Astrocyte (in vitro differentiated cells and primary cell): ENCODE measurements around the gene ATXN1. TPM values are rescaled to one million over a fixed set of nuclear protein-coding genes. Genes with fewer than 3 reads are reported as not detected.
"Not testable (repeated sequence)": the region's sequence is repeated elsewhere in the genome, so short reads cannot be mapped to it uniquely, and the experiment has no call there.

Experiments
- DNase-seq: peaks from one replicate; pipeline ENCODE4 v3.0.0-alpha.2; 2010; ENCODE audit warnings: low read depth
- FAIRE-seq: peaks from 2 replicates; lab custom pipeline; 2011; peaks lifted over from hg19 to GRCh38; lab: Jason Lieb, UNC
- H2AFZ ChIP-seq: 2 replicates; pipeline ENCODE4 v1.6.0; 2012; ENCODE audit warnings: low read depth, low read length, inconsistent platforms
- H3K27ac ChIP-seq: 2 replicates; pipeline ENCODE4 v1.5.1; 2011; ENCODE audit warnings: low read depth, low read length, inconsistent platforms
- H3K27me3 ChIP-seq: 2 replicates; pipeline ENCODE4 v1.6.0; 2011; ENCODE audit warnings: low read length, inconsistent platforms; ENCODE audit not compliant: insufficient read depth
- H3K36me3 ChIP-seq: 2 replicates; pipeline ENCODE4 v1.5.1; 2011; ENCODE audit warnings: low read length, inconsistent platforms; ENCODE audit not compliant: insufficient read depth
- H3K4me1 ChIP-seq: 2 replicates; pipeline ENCODE4 v1.5.1; 2011; ENCODE audit warnings: low read length, inconsistent platforms; ENCODE audit not compliant: insufficient read depth
- H3K4me2 ChIP-seq: 2 replicates; pipeline ENCODE4 v1.6.0; 2012; ENCODE audit warnings: low read length, inconsistent platforms
- H3K4me3 ChIP-seq: 2 replicates; pipeline ENCODE4 v1.5.1; 2011; ENCODE audit warnings: low read depth, mild to moderate bottlenecking, low read length, inconsistent platforms; ENCODE audit not compliant: insufficient read depth
- H3K79me2 ChIP-seq: 2 replicates; pipeline ENCODE4 v1.6.0; 2012; ENCODE audit warnings: mild to moderate bottlenecking, low read length, inconsistent platforms; ENCODE audit not compliant: insufficient read depth
- H3K9ac ChIP-seq: 2 replicates; pipeline ENCODE4 v1.6.0; 2012; ENCODE audit warnings: mild to moderate bottlenecking, low read length, inconsistent platforms
- H3K9me3 ChIP-seq: 2 replicates; pipeline ENCODE4 v1.5.1; 2012; ENCODE audit warnings: low read depth, mild to moderate bottlenecking, low read length, inconsistent platforms; ENCODE audit not compliant: insufficient read depth
- H4K20me1 ChIP-seq: 2 replicates; pipeline ENCODE4 v1.6.0; 2012; ENCODE audit warnings: low read length, inconsistent platforms; ENCODE audit not compliant: insufficient read depth
- H3K27ac Mint-ChIP-seq: one replicate; pipeline ENCODE4 v1.8.0; 2021; ENCODE audit warnings: mild to moderate bottlenecking, mixed read lengths; ENCODE audit not compliant: unreplicated experiment
- H3K27me3 Mint-ChIP-seq: one replicate; pipeline ENCODE4 v1.8.0; 2021; ENCODE audit warnings: low read depth, mixed read lengths; ENCODE audit not compliant: unreplicated experiment
- H3K36me3 Mint-ChIP-seq: one replicate; pipeline ENCODE4 v1.8.0; 2021; ENCODE audit warnings: low read depth, mixed read lengths; ENCODE audit not compliant: unreplicated experiment
- H3K4me1 Mint-ChIP-seq: one replicate; pipeline ENCODE4 v1.8.0; 2021; ENCODE audit warnings: low read depth, mixed read lengths; ENCODE audit not compliant: unreplicated experiment
- H3K4me3 Mint-ChIP-seq: one replicate; pipeline ENCODE4 v1.8.0; 2021; ENCODE audit warnings: mild to moderate bottlenecking, moderate library complexity, mixed read lengths; ENCODE audit not compliant: unreplicated experiment
- H3K9me3 Mint-ChIP-seq: one replicate; pipeline ENCODE4 v1.8.0; 2021; ENCODE audit warnings: mild to moderate bottlenecking, mixed read lengths; ENCODE audit not compliant: unreplicated experiment
- CTCF ChIP-seq: IDR thresholded peaks from 2 replicates; pipeline ENCODE4 v1.5.1; 2011; ENCODE audit warnings: low read depth, mild to moderate bottlenecking, inconsistent platforms, low read length, moderate library complexity; ENCODE audit not compliant: insufficient read depth
- EZH2 ChIP-seq: IDR thresholded peaks from 2 replicates; pipeline ENCODE4 v1.6.1; 2012; ENCODE audit warnings: mild to moderate bottlenecking, low read length, inconsistent platforms; ENCODE audit not compliant: insufficient read depth
- total RNA-seq: library from RNA; stranded (reverse); gene quantifications from 2 replicates; pipeline ENCODE4 v1.2.1, GENCODE V29; 2021

ATXN1 gene
- total RNA-seq, 1 donor from 2014 or later: 70.9 TPM

- Histone ChIP-seq H3K79me2 (peaks cover 19% of the 10 kb centered on the region), H2AFZ (no peak overlapping the region)
- FAIRE-seq: no peak
Measured at GRCh38 chr6:16621002-16621401, 140.3 kb downstream of the ATXN1 start.

DNA sequence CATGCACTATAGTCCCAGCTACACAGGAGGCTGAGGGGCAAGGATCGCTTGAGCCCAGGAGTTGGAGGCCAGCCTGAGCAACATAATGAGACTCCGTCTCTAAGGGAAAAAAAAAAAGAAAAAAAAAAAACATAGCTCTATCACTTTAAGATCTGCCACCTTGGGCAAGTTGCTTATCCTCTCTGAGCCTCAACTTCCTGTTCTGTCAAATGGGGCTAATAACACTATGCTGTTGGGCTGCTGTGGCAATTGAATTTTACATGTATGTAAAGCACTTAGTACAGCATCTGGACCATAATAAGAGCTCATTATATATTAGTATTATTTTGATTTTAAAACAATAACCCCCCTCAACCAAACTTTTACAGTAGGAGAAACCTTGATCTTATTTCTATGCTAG is 141.5 kb downstream of the ATXN1 start:
- no peaks in the 10 kb centered on the region for H3K4me1 ChIP-seq
- peaks cover 18% of the 10 kb centered on the region for H4K20me1 ChIP-seq
- H3K4me3 ChIP-seq: no peak overlapping the region
- TF ChIP-seq CTCF (no peak), EZH2 (no peak)
- no peaks in the 10 kb centered on the region for H3K36me3 ChIP-seq
- H3K27ac ChIP-seq: no peak overlapping the region
- H3K79me2 ChIP-seq: peaks cover 19% of the 10 kb centered on the region
- Mint-ChIP-seq H3K36me3 (peaks cover 2% of the 10 kb centered on the region), H3K27ac (no peak overlapping the region), H3K9me3 (no peaks in the 10 kb centered on the region), H3K4me1 (peaks cover 18% of the 10 kb centered on the region), H3K4me3 (no peak overlapping the region), H3K27me3 (no peaks in the 10 kb centered on the region)
- H3K9ac ChIP-seq: no peak overlapping the region
- H2AFZ ChIP-seq: no peak overlapping the region
- DNase-seq (no peak), FAIRE-seq (no peak)
- H3K27me3 ChIP-seq: no peaks in the 10 kb centered on the region
- no peaks in the 10 kb centered on the region for H3K9me3 ChIP-seq
- H3K4me2 ChIP-seq: no peak overlapping the region

More at GRCh38 chr6:16621002-16621401, 140.3 kb downstream of the ATXN1 start:
- peaks cover 2% of the 10 kb centered on the region for H3K36me3 Mint-ChIP-seq
- H3K9me3 Mint-ChIP-seq: no peaks in the 10 kb centered on the region
- Histone ChIP-seq H4K20me1 (peaks cover 23% of the 10 kb centered on the region), H3K4me1 (peaks cover 4% of the 10 kb centered on the region), H3K27me3 (no peaks in the 10 kb centered on the region), H3K4me3 (no peak overlapping the region), H3K4me2 (no peak overlapping the region), H3K9ac (no peak overlapping the region), H3K36me3 (no peaks in the 10 kb centered on the region), H3K9me3 (no peaks in the 10 kb centered on the region), H3K27ac (no peak overlapping the region)
- peaks cover 26% of the 10 kb centered on the region for H3K4me1 Mint-ChIP-seq
- no peak overlapping the region for H3K27ac Mint-ChIP-seq
- DNase-seq: no peak
- no peaks in the 10 kb centered on the region for H3K27me3 Mint-ChIP-seq
- H3K4me3 Mint-ChIP-seq: no peak overlapping the region
- TF ChIP-seq CTCF (no peak), EZH2 (no peak)

DNA sequence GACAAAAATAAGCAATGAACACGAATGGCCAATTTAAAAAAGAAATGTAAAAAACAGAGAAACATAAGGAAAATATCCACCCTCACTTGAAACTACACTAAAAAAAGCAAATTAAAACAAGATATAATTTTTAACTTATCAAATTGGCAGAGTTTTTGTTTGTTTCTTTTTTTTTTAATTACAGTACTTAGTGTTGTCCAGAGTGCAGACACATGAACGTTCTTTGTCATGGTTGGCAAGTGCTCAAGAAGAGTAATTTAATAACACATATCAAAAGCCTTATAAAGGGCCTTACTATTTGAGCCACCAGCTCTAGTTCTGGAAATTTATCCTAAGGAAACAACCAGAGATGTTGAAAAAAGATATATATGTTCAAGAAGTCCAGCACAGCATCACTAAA is 142.3 kb downstream of the ATXN1 start:
- peaks cover 2% of the 10 kb centered on the region for H3K36me3 Mint-ChIP-seq
- no peaks in the 10 kb centered on the region for H3K27me3 ChIP-seq
- H3K27ac ChIP-seq: no peak overlapping the region
- no peaks in the 10 kb centered on the region for H3K27me3 Mint-ChIP-seq
- H3K36me3 ChIP-seq: no peaks in the 10 kb centered on the region
- DNase-seq: no peak
- H3K9me3 Mint-ChIP-seq: no peaks in the 10 kb centered on the region
- H3K9ac ChIP-seq: no peak overlapping the region
- H3K4me3 ChIP-seq: no peak overlapping the region
- H2AFZ ChIP-seq: no peak overlapping the region
- H4K20me1 ChIP-seq: peaks cover 18% of the 10 kb centered on the region
- no peaks in the 10 kb centered on the region for H3K9me3 ChIP-seq
- TF ChIP-seq CTCF: no peak
- TF ChIP-seq EZH2: no peak
- no peak overlapping the region for H3K4me3 Mint-ChIP-seq
- no peaks in the 10 kb centered on the region for H3K4me1 ChIP-seq
- no peak overlapping the region for H3K4me2 ChIP-seq
- no peak for FAIRE-seq
- H3K27ac Mint-ChIP-seq: no peak overlapping the region
- peaks cover 19% of the 10 kb centered on the region for H3K79me2 ChIP-seq
- H3K4me1 Mint-ChIP-seq: peaks cover 14% of the 10 kb centered on the region

GRCh38 chr6:16615215-16615614 is 146.0 kb downstream of the ATXN1 start:
- H3K4me1 ChIP-seq, H3K27ac Mint-ChIP-seq, H3K36me3 Mint-ChIP-seq, H3K4me1 Mint-ChIP-seq, H3K36me3 ChIP-seq, H4K20me1 ChIP-seq, H3K79me2 ChIP-seq, H2AFZ ChIP-seq, H3K9ac ChIP-seq, H3K4me3 ChIP-seq, H3K4me2 ChIP-seq, H3K27me3 ChIP-seq, H3K4me3 Mint-ChIP-seq, H3K9me3 ChIP-seq, H3K27ac ChIP-seq, H3K27me3 Mint-ChIP-seq, DNase-seq, H3K9me3 Mint-ChIP-seq: not testable (repeated sequence)
- peak; percentile 47 for FAIRE-seq
